ENCODE results near the gene XKR8. TPM values are rescaled to one million over a fixed set of nuclear protein-coding genes. Genes with fewer than 3 reads are reported as not detected.

Gene XKR8
- total RNA-seq = 1 to 10 TPM; 4.1 to 4.4 TPM

- Mint-ChIP-seq H3K36me3 (no peaks in the 10 kb centered on the region), H3K9me3 (no peaks in the 10 kb centered on the region), H3K27ac (peak within 1 kb of the TSS; percentile 70), H3K27me3 (no peaks in the 10 kb centered on the region), H3K4me3 (peak within 1 kb of the TSS; percentile 75), H3K4me1 (peaks cover 15% of the 10 kb centered on the region)
- peak; percentile 90 for DNase-seq
These were observed at the start of gene XKR8 for GRCh38 chr1:27959792-27960603. Gene XKR8, plus strand, starts transcription at chr1:27959973. Its CDS starts 97 bp downstream, at chr1:27960070.

DNA sequence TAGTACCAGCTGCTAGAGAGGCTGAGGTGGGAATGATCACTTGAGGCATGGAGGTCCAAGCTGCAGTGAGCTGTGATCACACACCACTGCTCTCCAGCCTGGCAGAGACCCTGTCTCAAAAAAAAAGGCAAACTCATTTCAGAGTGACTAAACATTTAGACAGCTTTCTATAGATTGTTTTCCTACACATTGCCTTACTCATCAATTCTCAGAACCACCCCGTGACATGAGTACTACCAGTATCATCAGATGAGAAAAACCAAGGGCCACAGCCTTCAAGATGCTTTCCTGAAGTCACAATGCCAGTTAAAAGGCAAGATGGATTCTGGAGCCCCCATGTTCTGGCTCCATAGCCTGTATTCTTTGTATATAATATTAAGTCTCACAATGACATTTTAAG is 47.3 kb upstream of the XKR8 start:
- peaks cover 21% of the 10 kb centered on the region for H3K36me3 Mint-ChIP-seq
- H3K4me1 Mint-ChIP-seq = peaks cover 17% of the 10 kb centered on the region
- peak overlapping the region; percentile 81 for H3K27ac Mint-ChIP-seq
- H3K4me3 Mint-ChIP-seq = peak overlapping the region; percentile 34
- DNase-seq = no peak
- peaks cover 4% of the 10 kb centered on the region for H3K9me3 Mint-ChIP-seq
- H3K27me3 Mint-ChIP-seq = peaks cover 3% of the 10 kb centered on the region

GRCh38 chr1:27915082-27915575 is 44.6 kb upstream of the XKR8 start:
- Mint-ChIP-seq H3K36me3 (peaks cover 18% of the 10 kb centered on the region), H3K27me3 (peaks cover 3% of the 10 kb centered on the region), H3K27ac (peak overlapping the region; percentile 100), H3K4me1 (peaks cover 15% of the 10 kb centered on the region), H3K9me3 (peaks cover 4% of the 10 kb centered on the region), H3K4me3 (peak overlapping the region; percentile 100)
- no peak for DNase-seq

GRCh38 chr1:27922272-27922671 is 37.5 kb upstream of the XKR8 start:
- H3K4me1 Mint-ChIP-seq = no peaks in the 10 kb centered on the region
- DNase-seq = no peak
- no peak overlapping the region for H3K4me3 Mint-ChIP-seq
- H3K27me3 Mint-ChIP-seq = no peaks in the 10 kb centered on the region
- H3K36me3 Mint-ChIP-seq = no peaks in the 10 kb centered on the region
- no peak overlapping the region for H3K27ac Mint-ChIP-seq
- H3K9me3 Mint-ChIP-seq = no peaks in the 10 kb centered on the region

- H3K9me3 Mint-ChIP-seq = no peaks in the 10 kb centered on the region
- no peak overlapping the region for H3K27ac Mint-ChIP-seq
- no peak for DNase-seq
- H3K4me3 Mint-ChIP-seq = no peak overlapping the region
- no peaks in the 10 kb centered on the region for H3K36me3 Mint-ChIP-seq
- peaks cover 2% of the 10 kb centered on the region for H3K4me1 Mint-ChIP-seq
- peaks cover 10% of the 10 kb centered on the region for H3K27me3 Mint-ChIP-seq
These were observed 31.4 kb upstream of the XKR8 start for GRCh38 chr1:27928216-27928954.

GRCh38 chr1:27931184-27931583 is 28.6 kb upstream of the XKR8 start:
- Mint-ChIP-seq H3K27ac (no peak overlapping the region), H3K4me3 (no peak overlapping the region), H3K9me3 (no peaks in the 10 kb centered on the region), H3K27me3 (peaks cover 29% of the 10 kb centered on the region), H3K4me1 (peaks cover 9% of the 10 kb centered on the region), H3K36me3 (no peaks in the 10 kb centered on the region)
- DNase-seq = no peak

GRCh38 chr1:27931759-27932158 is 28.0 kb upstream of the XKR8 start:
- peaks cover 29% of the 10 kb centered on the region for H3K27me3 Mint-ChIP-seq
- no peak overlapping the region for H3K27ac Mint-ChIP-seq
- no peaks in the 10 kb centered on the region for H3K36me3 Mint-ChIP-seq
- DNase-seq = no peak
- H3K9me3 Mint-ChIP-seq = no peaks in the 10 kb centered on the region
- H3K4me3 Mint-ChIP-seq = no peak overlapping the region
- peaks cover 9% of the 10 kb centered on the region for H3K4me1 Mint-ChIP-seq

GRCh38 chr1:27934818-27935549 is 24.8 kb upstream of the XKR8 start, which contains the start of gene SMPDL3B:
Gene SMPDL3B, plus strand, starts transcription at chr1:27935000. Its CDS starts 184 bp downstream, at chr1:27935184.
- no peaks in the 10 kb centered on the region for H3K9me3 Mint-ChIP-seq
- H3K27ac Mint-ChIP-seq = no peak within 1 kb of the TSS
- H3K36me3 Mint-ChIP-seq = no peaks in the 10 kb centered on the region
- H3K4me1 Mint-ChIP-seq = peaks cover 13% of the 10 kb centered on the region
- DNase-seq = no peak
- H3K27me3 Mint-ChIP-seq = peaks cover 29% of the 10 kb centered on the region
- H3K4me3 Mint-ChIP-seq = peak within 1 kb of the TSS; percentile 60

GRCh38 chr1:27935721-27936120 is 24.1 kb upstream of the XKR8 start:
- Mint-ChIP-seq H3K4me3 (no peak overlapping the region), H3K27me3 (peaks cover 29% of the 10 kb centered on the region), H3K27ac (no peak overlapping the region), H3K9me3 (no peaks in the 10 kb centered on the region), H3K4me1 (peaks cover 18% of the 10 kb centered on the region), H3K36me3 (no peaks in the 10 kb centered on the region)
- DNase-seq = no peak

DNA sequence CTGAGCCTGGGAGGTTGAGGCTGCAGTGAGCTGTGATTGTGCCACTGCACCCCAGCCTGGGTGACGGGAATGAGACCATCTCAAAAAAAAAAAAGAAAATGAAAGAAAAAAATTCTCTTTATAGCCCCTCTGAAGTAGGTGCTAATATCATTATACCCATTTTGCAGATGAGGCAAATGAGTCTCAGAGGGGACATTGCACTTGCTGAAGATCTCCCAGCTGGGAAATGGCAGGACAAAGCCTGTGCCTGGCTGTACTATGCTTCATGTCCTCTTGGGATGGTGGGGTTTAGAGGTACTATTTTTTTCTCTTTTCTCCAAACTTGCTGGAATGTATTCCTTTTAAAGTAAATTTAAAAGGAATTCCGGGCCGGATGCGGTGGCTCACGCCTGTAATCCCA is 23.4 kb upstream of the XKR8 start:
- H3K36me3 Mint-ChIP-seq = no peaks in the 10 kb centered on the region
- H3K27ac Mint-ChIP-seq = no peak overlapping the region
- DNase-seq = no peak
- H3K4me3 Mint-ChIP-seq = no peak overlapping the region
- peaks cover 17% of the 10 kb centered on the region for H3K4me1 Mint-ChIP-seq
- H3K27me3 Mint-ChIP-seq = peaks cover 29% of the 10 kb centered on the region
- no peaks in the 10 kb centered on the region for H3K9me3 Mint-ChIP-seq

DNA sequence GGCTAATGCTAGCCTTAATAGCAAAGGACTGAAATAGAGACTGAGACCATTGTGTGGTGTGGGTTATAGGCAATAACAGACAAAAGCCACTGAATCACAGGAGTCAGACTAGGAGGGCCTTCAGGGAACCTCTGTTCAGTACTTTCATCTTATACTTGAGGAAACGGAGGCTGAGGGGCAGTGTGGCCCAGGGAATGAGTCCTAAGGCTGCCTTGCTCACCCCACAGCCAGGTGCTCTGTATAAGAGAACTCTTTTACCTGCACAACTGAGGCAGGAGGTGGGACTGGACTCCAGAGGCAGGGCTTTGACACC is 22.3 kb upstream of the XKR8 start:
- H3K9me3 Mint-ChIP-seq = no peaks in the 10 kb centered on the region
- H3K4me1 Mint-ChIP-seq = peaks cover 17% of the 10 kb centered on the region
- peaks cover 27% of the 10 kb centered on the region for H3K27me3 Mint-ChIP-seq
- H3K36me3 Mint-ChIP-seq = no peaks in the 10 kb centered on the region
- no peak for DNase-seq
- no peak overlapping the region for H3K4me3 Mint-ChIP-seq
- H3K27ac Mint-ChIP-seq = no peak overlapping the region

DNA sequence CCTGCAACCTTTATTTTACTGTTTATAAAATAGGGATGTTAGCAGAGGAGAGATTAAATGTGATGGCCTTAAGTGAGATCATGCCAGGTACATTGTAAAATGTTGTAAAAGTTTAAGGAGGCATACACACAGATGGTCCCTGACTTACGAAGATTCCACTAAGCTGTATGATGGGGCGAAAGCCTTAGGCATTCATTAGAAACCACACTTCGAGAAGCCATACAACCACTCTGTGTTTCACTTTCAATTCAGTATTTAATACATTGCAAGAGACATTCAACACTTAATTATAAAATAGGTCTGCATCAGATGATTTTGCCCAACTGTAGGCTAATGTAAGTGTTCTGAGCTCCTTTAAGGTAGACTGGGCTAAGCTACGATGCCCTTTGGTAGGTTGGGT is 21.3 kb upstream of the XKR8 start:
- peaks cover 24% of the 10 kb centered on the region for H3K4me1 Mint-ChIP-seq
- no peak overlapping the region for H3K4me3 Mint-ChIP-seq
- H3K36me3 Mint-ChIP-seq = no peaks in the 10 kb centered on the region
- H3K27ac Mint-ChIP-seq = no peak overlapping the region
- H3K9me3 Mint-ChIP-seq = no peaks in the 10 kb centered on the region
- H3K27me3 Mint-ChIP-seq = peaks cover 18% of the 10 kb centered on the region
- DNase-seq = no peak

GRCh38 chr1:27940297-27940696 is 19.5 kb upstream of the XKR8 start:
- Mint-ChIP-seq H3K27ac (peak overlapping the region; percentile 61), H3K36me3 (no peaks in the 10 kb centered on the region), H3K4me1 (peaks cover 18% of the 10 kb centered on the region), H3K9me3 (no peaks in the 10 kb centered on the region), H3K27me3 (peaks cover 8% of the 10 kb centered on the region), H3K4me3 (no peak overlapping the region)
- DNase-seq = peak; percentile 62

DNA sequence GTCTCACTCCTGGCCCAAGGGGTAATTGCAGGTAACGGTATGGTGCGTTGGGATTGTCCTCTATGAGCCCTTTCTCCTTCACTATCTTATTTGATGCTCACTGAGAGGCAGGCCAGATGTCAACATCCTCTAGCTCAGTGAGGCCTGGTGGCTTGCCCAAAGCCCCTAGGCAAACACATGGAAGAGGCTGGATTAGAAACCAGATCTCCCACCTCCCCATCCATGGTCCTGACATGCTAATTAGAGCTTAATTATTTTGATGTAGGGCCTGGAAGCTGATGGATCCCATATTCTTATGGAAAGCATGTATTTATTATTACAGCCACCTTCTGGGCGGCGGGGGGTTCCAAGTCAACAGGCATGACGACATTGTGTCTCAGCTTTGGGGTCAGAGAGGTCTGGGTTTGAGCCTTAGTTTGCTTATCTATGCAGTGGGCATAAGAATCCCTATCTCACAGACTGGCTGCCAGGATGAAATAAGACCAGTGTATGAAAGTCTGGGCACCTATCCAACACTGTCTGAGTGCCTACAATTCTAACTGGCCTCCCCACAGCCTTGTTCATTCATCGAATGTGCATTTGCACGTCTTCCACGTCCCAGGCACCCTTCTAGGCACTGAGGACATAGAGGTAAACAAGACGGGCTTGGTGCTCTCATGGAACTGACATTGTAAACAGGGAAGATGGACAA is 18.8 kb upstream of the XKR8 start:
- Mint-ChIP-seq H3K4me3 (no peak overlapping the region), H3K9me3 (no peaks in the 10 kb centered on the region), H3K27ac (no peak overlapping the region), H3K36me3 (no peaks in the 10 kb centered on the region), H3K4me1 (peaks cover 18% of the 10 kb centered on the region), H3K27me3 (peaks cover 1% of the 10 kb centered on the region)
- DNase-seq = no peak

All from activated naive CD8-positive, alpha-beta T cell treated with anti-CD3 and anti-CD28 coated beads for 36 hours (primary cell).